Mesodermal cell (in vitro differentiated cells): ENCODE measurements around the gene GPR39.

Experiments
- H3K27ac ChIP-seq: 2 replicates; pipeline ENCODE4 v1.7.0; 2013; ENCODE audit warnings: mild to moderate bottlenecking, low read depth, low read length, moderate library complexity; ENCODE audit not compliant: severe bottlenecking
- H3K36me3 ChIP-seq: 2 replicates; pipeline ENCODE4 v1.7.1; 2013; ENCODE audit warnings: mild to moderate bottlenecking, low read length, moderate library complexity; ENCODE audit not compliant: control insufficient read depth, insufficient read depth
- H3K4me1 ChIP-seq: one replicate; pipeline ENCODE4 v1.7.1; 2013; ENCODE audit warnings: mild to moderate bottlenecking, low read length; ENCODE audit not compliant: insufficient read depth, control insufficient read depth, poor library complexity, severe bottlenecking
- H3K4me3 ChIP-seq: 2 replicates; pipeline ENCODE4 v1.7.0; 2013; ENCODE audit warnings: low read length, control low read depth, mild to moderate bottlenecking; ENCODE audit not compliant: insufficient read depth, poor library complexity, severe bottlenecking; ENCODE audit errors: extremely low read depth
- H3K9me3 ChIP-seq: 2 replicates; pipeline ENCODE4 v1.7.1; 2013; ENCODE audit warnings: mild to moderate bottlenecking, low read length, moderate library complexity; ENCODE audit not compliant: control insufficient read depth
- WGBS, 2 experiments: methylation state at CpG; one replicate each; pipeline ENCODE4 v1.1.5; 2013; ENCODE audit warnings: missing lambda C conversion rate in 2 of 2; ENCODE audit not compliant: insufficient coverage in 2 of 2; 5-methylcytosine and 5-hydroxymethylcytosine counted together

GPR39 gene

DNA sequence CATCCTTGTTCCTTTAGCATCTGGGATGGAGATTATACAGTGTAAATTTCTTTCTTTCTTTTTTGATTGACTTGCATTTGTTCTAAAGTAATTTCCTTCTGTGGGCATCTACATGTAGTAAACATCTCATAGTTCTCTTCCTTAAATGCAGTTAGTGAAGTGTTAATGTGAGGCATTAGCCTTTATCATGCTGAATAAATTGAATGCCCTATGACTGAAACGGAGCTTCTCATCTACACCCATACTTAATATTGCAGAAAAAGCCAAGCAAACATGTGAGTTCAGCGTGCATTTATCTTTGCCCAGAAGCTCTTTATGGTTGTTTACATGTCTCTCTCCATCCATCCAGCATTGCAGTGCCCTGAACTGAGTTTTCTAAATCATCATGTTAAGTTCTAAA, 195.1 kb downstream of the GPR39 start:
- no peaks in the 10 kb centered on the region for H3K9me3 ChIP-seq
- no peak overlapping the region for H3K27ac ChIP-seq
- H3K36me3 ChIP-seq, result no peaks in the 10 kb centered on the region
- 88 to 90% methylated on average over 1 to 2 of the region's 2 CpGs for WGBS, 2 experiments
- no peak overlapping the region for H3K4me3 ChIP-seq
- no peaks in the 10 kb centered on the region for H3K4me1 ChIP-seq

DNA sequence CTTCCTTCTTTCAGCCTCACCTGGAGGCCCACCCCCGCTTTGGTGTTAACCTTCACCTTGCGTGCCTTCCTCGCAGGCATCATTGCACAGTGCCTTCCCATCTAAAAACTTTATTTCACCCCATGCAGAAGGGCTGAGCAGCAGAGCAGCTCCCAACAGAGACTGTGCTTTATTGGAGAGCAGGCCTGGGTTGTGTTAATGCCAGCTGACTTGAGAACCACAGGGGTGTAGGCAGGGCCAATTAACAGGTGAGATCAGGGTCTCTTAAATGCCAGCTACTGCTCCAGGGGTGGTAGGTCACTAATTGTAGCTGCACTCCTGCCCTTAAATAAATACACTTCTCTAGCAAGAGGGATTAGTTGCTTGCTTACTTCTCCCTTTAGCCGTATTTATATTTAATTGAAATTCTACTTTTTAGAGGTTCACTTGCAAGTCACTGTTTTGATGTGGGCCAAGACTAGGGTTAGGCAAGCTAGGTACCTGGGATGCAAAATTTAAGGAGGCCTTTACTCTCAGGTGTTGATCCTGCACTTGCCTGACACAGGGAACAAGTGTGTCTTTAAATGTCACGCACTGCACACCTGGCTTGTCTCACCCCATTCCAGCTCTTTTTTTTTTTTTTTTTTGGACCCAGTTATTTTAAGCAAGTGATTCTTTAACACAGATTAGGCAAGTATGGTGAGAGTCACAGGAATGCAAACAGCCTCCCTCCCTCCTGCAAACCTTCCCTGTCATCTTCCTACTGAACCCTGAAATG, 198.9 kb downstream of the GPR39 start:
- Histone ChIP-seq H3K36me3 (no peaks in the 10 kb centered on the region), H3K4me1 (no peaks in the 10 kb centered on the region), H3K27ac (no peak overlapping the region), H3K9me3 (no peaks in the 10 kb centered on the region), H3K4me3 (no peak overlapping the region)
- 100% methylated on average over 1 to 3 of the region's 5 CpGs for WGBS, 2 experiments

DNA sequence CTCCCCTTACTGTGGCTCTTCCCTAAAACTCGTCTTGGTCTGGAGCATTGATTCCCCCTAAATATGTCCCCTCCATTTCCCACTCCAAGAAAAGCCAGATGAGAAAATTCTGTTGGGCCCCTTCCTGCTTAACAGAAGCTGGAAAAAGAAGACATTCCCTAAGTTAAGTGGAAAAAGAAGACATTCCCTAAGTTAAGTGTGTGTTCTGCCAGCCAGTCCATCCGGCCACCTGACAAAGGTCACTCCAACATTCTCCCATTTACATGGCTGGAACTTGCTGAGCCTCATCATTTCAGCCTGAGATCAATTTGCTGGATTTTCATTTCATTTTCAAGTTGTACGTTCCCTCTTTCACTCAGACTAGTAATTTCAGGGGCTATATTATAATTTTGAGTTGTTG, 201.4 kb downstream of the GPR39 start:
- no peaks in the 10 kb centered on the region for H3K9me3 ChIP-seq
- no peak overlapping the region for H3K27ac ChIP-seq
- no peak overlapping the region for H3K4me3 ChIP-seq
- 63 to 89% methylated on average over 1 to 2 of the region's 3 CpGs for WGBS, 2 experiments
- no peaks in the 10 kb centered on the region for H3K36me3 ChIP-seq
- no peaks in the 10 kb centered on the region for H3K4me1 ChIP-seq

GRCh38 chr2:132618734-132619133, 202.1 kb downstream of the GPR39 start:
- WGBS, 2 experiments, result 88 to 92% methylated on average over 6 of the region's 7 CpGs
- H3K4me3 ChIP-seq, result no peak overlapping the region
- H3K36me3 ChIP-seq, result no peaks in the 10 kb centered on the region
- no peaks in the 10 kb centered on the region for H3K4me1 ChIP-seq
- no peak overlapping the region for H3K27ac ChIP-seq
- H3K9me3 ChIP-seq, result no peaks in the 10 kb centered on the region

GRCh38 chr2:132620115-132620514, 203.5 kb downstream of the GPR39 start:
- no peaks in the 10 kb centered on the region for H3K4me1 ChIP-seq
- no peak overlapping the region for H3K4me3 ChIP-seq
- H3K27ac ChIP-seq, result no peak overlapping the region
- H3K9me3 ChIP-seq, result no peaks in the 10 kb centered on the region
- H3K36me3 ChIP-seq, result no peaks in the 10 kb centered on the region
- WGBS, 2 experiments, result 43 to 79% methylated on average over 1 to 2 of the region's 2 CpGs

GRCh38 chr2:132621131-132621875, 204.7 kb downstream of the GPR39 start:
- H3K4me1 ChIP-seq, result no peaks in the 10 kb centered on the region
- no peak overlapping the region for H3K27ac ChIP-seq
- WGBS, 2 experiments, result 90 to 92% methylated on average over 7 of the region's 8 CpGs
- no peaks in the 10 kb centered on the region for H3K36me3 ChIP-seq
- H3K4me3 ChIP-seq, result no peak overlapping the region
- H3K9me3 ChIP-seq, result no peaks in the 10 kb centered on the region

GRCh38 chr2:132623096-132623839, 206.7 kb downstream of the GPR39 start:
- 95 to 96% methylated on average over 5 to 8 of the region's 9 CpGs for WGBS, 2 experiments
- H3K27ac ChIP-seq, result no peak overlapping the region

DNA sequence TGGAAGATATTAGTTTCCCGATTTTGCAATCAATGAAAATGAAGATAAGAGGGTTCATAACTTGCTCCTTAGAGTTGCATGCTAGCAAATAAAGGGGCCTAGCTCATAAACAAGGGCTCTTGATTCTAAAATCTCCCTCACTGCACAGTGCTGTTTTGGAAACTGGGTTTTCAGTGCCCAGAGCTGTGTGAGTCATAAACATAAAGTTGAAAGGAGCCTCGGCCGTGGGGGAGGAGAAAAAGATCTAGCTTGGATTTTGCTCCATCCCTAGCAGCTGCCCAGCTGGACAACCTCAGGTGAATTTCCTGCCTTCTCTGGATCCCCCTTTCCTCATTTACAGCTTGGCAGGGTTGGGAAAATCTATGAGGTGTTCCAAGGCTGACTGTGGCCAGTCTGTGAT, 210.9 kb downstream of the GPR39 start:
- 73 to 100% methylated on average over 1 to 2 of the region's 3 CpGs for WGBS, 2 experiments
- no peaks in the 10 kb centered on the region for H3K9me3 ChIP-seq

More at GRCh38 chr2:132623096-132623839, 206.7 kb downstream of the GPR39 start:
- Histone ChIP-seq H3K4me3 (no peak overlapping the region), H3K9me3 (no peaks in the 10 kb centered on the region), H3K36me3 (no peaks in the 10 kb centered on the region), H3K4me1 (no peaks in the 10 kb centered on the region)

DNA sequence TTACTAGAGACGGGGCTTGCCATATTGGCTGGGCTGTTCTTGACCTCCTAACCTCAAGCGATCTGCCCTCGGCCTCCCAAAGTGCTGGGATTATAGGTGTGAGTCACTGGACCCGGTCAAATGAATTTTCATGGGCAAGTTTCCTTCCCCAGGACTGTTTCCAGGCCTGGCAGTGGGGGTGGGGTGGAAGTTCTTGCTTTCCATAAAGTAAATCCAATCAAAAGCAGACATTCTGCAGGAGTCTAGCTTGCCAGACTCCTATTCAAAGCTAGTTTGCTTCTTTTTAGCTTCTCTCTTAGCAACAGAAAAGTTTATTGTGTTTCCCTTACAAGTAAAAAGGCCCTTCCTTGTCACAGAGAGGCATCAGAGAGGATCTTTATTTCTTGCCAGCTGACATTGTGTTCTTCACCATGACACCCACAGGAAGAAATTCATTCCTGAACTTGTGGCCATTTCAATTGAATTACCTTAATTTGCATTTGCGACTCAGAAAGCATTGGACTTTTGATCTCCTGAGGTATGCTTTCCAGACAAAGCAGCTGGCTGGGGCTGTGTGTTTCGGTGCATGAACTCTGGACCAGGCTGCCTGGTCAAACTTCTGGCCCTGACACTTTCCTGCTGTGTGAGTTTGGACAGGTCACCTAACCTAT, 215.5 kb downstream of the GPR39 start:
- H3K27ac ChIP-seq, result peak overlapping the region; percentile 84
- peaks cover 20% of the 10 kb centered on the region for H3K4me1 ChIP-seq
- no peak overlapping the region for H3K4me3 ChIP-seq
- no peaks in the 10 kb centered on the region for H3K9me3 ChIP-seq
- WGBS, 2 experiments, result 61 to 82% methylated on average over 3 of the region's 6 CpGs
- H3K36me3 ChIP-seq, result no peaks in the 10 kb centered on the region

More for the DNA sequence above, 210.9 kb downstream of the GPR39 start:
- Histone ChIP-seq H3K4me1 (peaks cover 16% of the 10 kb centered on the region), H3K4me3 (no peak overlapping the region), H3K27ac (no peak overlapping the region), H3K36me3 (no peaks in the 10 kb centered on the region)

- Histone ChIP-seq H3K9me3 (no peaks in the 10 kb centered on the region), H3K4me1 (peaks cover 20% of the 10 kb centered on the region), H3K36me3 (no peaks in the 10 kb centered on the region), H3K27ac (no peak overlapping the region), H3K4me3 (no peak overlapping the region)
- WGBS, 2 experiments, result 89 to 91% methylated on average over 2 of the region's 2 CpGs
Measured at GRCh38 chr2:132633635-132634034, 217.0 kb downstream of the GPR39 start.
